Measurements from ENCODE around the gene CCKAR. TPM values are rescaled to one million over a fixed set of nuclear protein-coding genes. Genes with fewer than 3 reads are reported as not detected.
A peak's percentile ranks its signal among the peaks of the same experiment; 100 is the strongest.

Gene CCKAR
- total RNA-seq, 4 donors from 2014 or later = 0.27 to 0.79 TPM; not detected in 2

- Histone ChIP-seq H3K4me1 (peaks cover 0 to 2% (median 0%) of the 10 kb centered on the region in 4 donors), H3K36me3 (no peaks in the 10 kb centered on the region), H3K27me3 (no peaks in the 10 kb centered on the region), H3K27ac (peak overlapping the region in 2 of 4 donors; percentile 30 to 53), H3K4me3 (no peak overlapping the region), H3K9me3 (no peaks in the 10 kb centered on the region)
- in situ Hi-C loops (cut with MboI; ENCODE audit: low pct_ligation_motif_present in 1 of 4, low pct_unique_long_range_greater_than_20kb in 1 of 4, low sequenced_read_pairs in 3 of 4) = loop anchor here (25.0 kb wide), 1 partner anchor 549 kb away; no protein-coding TSS in a partner anchor
- WGBS, 2 donors (ENCODE audit: low coverage in 1 of 2) = 68 to 100% methylated on average over 1 to 2 of the region's 2 CpGs
- intact Hi-C loops (cut with DNase I; ENCODE audit: low total_unique reads) = no loop called here
- TF ChIP-seq CTCF (IDR thresholded peaks at IDR 0.05) (no peak), EP300 (IDR thresholded peaks at IDR 0.05; ENCODE audit: low read depth) (no peak)
- no peak for DNase-seq
These were observed 26.9 kb downstream of the CCKAR start for GRCh38 chr4:26463386-26463785.

- no peak overlapping the region for H3K4me3 ChIP-seq
- TF ChIP-seq POLR2A (IDR thresholded peaks at IDR 0.05) (no peak), POLR2AphosphoS5 (IDR thresholded peaks at IDR 0.05) (no peak), EP300 (IDR thresholded peaks at IDR 0.05; ENCODE audit: low read depth) (no peak), CTCF (IDR thresholded peaks at IDR 0.05) (no peak)
- intact Hi-C loops (cut with DNase I; ENCODE audit: low total_unique reads) (no loop called here), in situ Hi-C loops (cut with MboI; ENCODE audit: low pct_ligation_motif_present in 1 of 4, low pct_unique_long_range_greater_than_20kb in 1 of 4, low sequenced_read_pairs in 3 of 4) (loop anchor here (25.0 kb wide), 1 partner anchor 549 kb away; no protein-coding TSS in a partner anchor)
- no peaks in the 10 kb centered on the region for H3K9me3 ChIP-seq
- DNase-seq = no peak
- no peaks in the 10 kb centered on the region for H3K36me3 ChIP-seq
- no peaks in the 10 kb centered on the region for H3K27me3 ChIP-seq
- peak overlapping the region in 2 of 4 donors; percentile 44 to 53 for H3K27ac ChIP-seq
- H3K4me1 ChIP-seq = peaks cover 0 to 4% (median 0%) of the 10 kb centered on the region in 4 donors
- WGBS, 2 donors (ENCODE audit: low coverage in 1 of 2) = 40 to 70% methylated on average over 2 of the region's 2 CpGs
These were observed 27.4 kb downstream of the CCKAR start for GRCh38 chr4:26462874-26463273.

- no peaks in the 10 kb centered on the region for H3K27me3 ChIP-seq
- H3K9me3 ChIP-seq = no peaks in the 10 kb centered on the region
- no peaks in the 10 kb centered on the region for H3K36me3 ChIP-seq
- no peak overlapping the region for H3K4me3 ChIP-seq
- intact Hi-C loops (cut with DNase I; ENCODE audit: low total_unique reads) = no loop called here
- H3K4me1 ChIP-seq = peaks cover 0 to 4% (median 0%) of the 10 kb centered on the region in 4 donors
- in situ Hi-C loops (cut with MboI; ENCODE audit: low pct_ligation_motif_present in 1 of 4, low pct_unique_long_range_greater_than_20kb in 1 of 4, low sequenced_read_pairs in 3 of 4) = loop anchor here (25.0 kb wide), 1 partner anchor 552 kb away; no protein-coding TSS in a partner anchor
- TF ChIP-seq EP300 (IDR thresholded peaks at IDR 0.05; ENCODE audit: low read depth) (no peak), POLR2AphosphoS5 (IDR thresholded peaks at IDR 0.05) (peak in 2 of 3 donors; percentile 48 to 68)
- 83 to 85% methylated on average over 2 to 13 of the region's 13 CpGs for WGBS, 2 donors (ENCODE audit: low coverage in 1 of 2)
- H3K27ac ChIP-seq = peak overlapping the region in 3 of 4 donors; percentile 43 to 71 (median 67)
- no peak for DNase-seq
These were observed 30.3 kb downstream of the CCKAR start for GRCh38 chr4:26459756-26460530.

- H3K4me3 ChIP-seq = peak overlapping the region in 1 of 4 donors; percentile 22
- H3K4me1 ChIP-seq = peaks cover 0 to 4% (median 0%) of the 10 kb centered on the region in 4 donors
- no peak for DNase-seq
- no peaks in the 10 kb centered on the region for H3K27me3 ChIP-seq
- TF ChIP-seq POLR2A (IDR thresholded peaks at IDR 0.05) (no peak), POLR2AphosphoS5 (IDR thresholded peaks at IDR 0.05) (no peak), EP300 (IDR thresholded peaks at IDR 0.05; ENCODE audit: low read depth) (no peak), CTCF (IDR thresholded peaks at IDR 0.05) (peak; percentile 42 to 53 (median 51))
- no peaks in the 10 kb centered on the region for H3K9me3 ChIP-seq
- in situ Hi-C loops (cut with MboI; ENCODE audit: low pct_ligation_motif_present in 1 of 4, low pct_unique_long_range_greater_than_20kb in 1 of 4, low sequenced_read_pairs in 3 of 4) = loop anchor here (25.0 kb wide), 1 partner anchor 553 kb away; no protein-coding TSS in a partner anchor
- peak overlapping the region in 3 of 4 donors; percentile 23 to 71 (median 67) for H3K27ac ChIP-seq
- no peaks in the 10 kb centered on the region for H3K36me3 ChIP-seq
- WGBS, 2 donors (ENCODE audit: low coverage in 1 of 2) = 16 to 27% methylated on average over 16 to 19 of the region's 19 CpGs
- intact Hi-C loops (cut with DNase I; ENCODE audit: low total_unique reads) = no loop called here
These were observed 31.1 kb downstream of the CCKAR start for GRCh38 chr4:26459054-26459755.

Measured in transverse colon (tissue), 4 donors.